HG03159 (cell line): ENCODE data around the gene RBM43.

Experiments
- ATAC-seq: cut with Tn5 transposase; IDR thresholded peaks from one replicate; pipeline ENCODE4 v1.9.1; 2021; ENCODE audit warnings: mild to moderate bottlenecking, moderate library complexity; ENCODE audit not compliant: unreplicated experiment

Gene RBM43

GRCh38 chr2:151230627-151231140, 31.0 kb downstream of the RBM43 start:
- ATAC-seq, result no peak

- ATAC-seq, result no peak
Measured at GRCh38 chr2:151228847-151229512, 32.7 kb downstream of the RBM43 start.

- ATAC-seq, result no peak
Measured at GRCh38 chr2:151217343-151217742, 44.3 kb downstream of the RBM43 start.

DNA sequence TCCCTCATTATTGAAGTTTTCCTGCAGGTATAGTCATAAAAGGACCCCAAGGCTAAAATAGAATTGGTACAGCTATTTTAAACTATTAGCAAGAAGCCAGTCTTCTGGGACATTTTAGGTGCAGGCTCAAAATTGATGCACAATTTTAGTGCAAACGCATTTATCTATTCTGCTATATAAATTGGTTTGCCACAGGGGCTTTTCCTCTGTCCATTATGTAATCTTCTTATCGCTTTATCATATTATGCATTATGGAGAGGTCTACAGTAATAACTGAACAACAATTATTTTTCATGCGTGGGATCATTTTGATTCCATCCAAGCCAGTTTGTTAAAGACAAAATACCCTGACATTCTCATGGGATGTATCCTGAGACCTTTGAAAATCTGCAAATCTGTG, 54.6 kb downstream of the RBM43 start:
- ATAC-seq, result no peak

- ATAC-seq, result no peak
Measured at GRCh38 chr2:151206446-151206968, 55.2 kb downstream of the RBM43 start.

GRCh38 chr2:151205571-151205970, 56.1 kb downstream of the RBM43 start:
- no peak for ATAC-seq

GRCh38 chr2:151204756-151205155, 56.9 kb downstream of the RBM43 start:
- ATAC-seq, result no peak

GRCh38 chr2:151200844-151201243, 60.8 kb downstream of the RBM43 start:
- ATAC-seq, result no peak

- no peak for ATAC-seq
Measured at GRCh38 chr2:151200277-151200676, 61.4 kb downstream of the RBM43 start.

GRCh38 chr2:151198645-151199044, 63.0 kb downstream of the RBM43 start:
- ATAC-seq, result no peak
